Dedifferentiated amniotic fluid mesenchymal stem cell (primary cell): ENCODE data around the gene PHYHIPL.

Source experiments
- DNase-seq: peaks from one replicate; pipeline ENCODE4 v3.0.0-alpha.2; 2016; ENCODE audit errors: extremely low spot score

Gene PHYHIPL

GRCh38 chr10:59257224-59257623 is 80.8 kb downstream of the PHYHIPL start:
- DNase-seq = no peak

- no peak for DNase-seq
Observed at GRCh38 chr10:59258890-59259289, 82.4 kb downstream of the PHYHIPL start.

GRCh38 chr10:59265141-59265540 is 88.7 kb downstream of the PHYHIPL start:
- no peak for DNase-seq

GRCh38 chr10:59266321-59266720 is 89.9 kb downstream of the PHYHIPL start:
- DNase-seq = no peak

- DNase-seq = no peak
Observed at GRCh38 chr10:59268460-59268859, 92.0 kb downstream of the PHYHIPL start.

GRCh38 chr10:59269651-59270050 is 93.2 kb downstream of the PHYHIPL start:
- DNase-seq = no peak

- no peak for DNase-seq
Observed at GRCh38 chr10:59270492-59270891, 94.0 kb downstream of the PHYHIPL start.

- no peak for DNase-seq
Observed at GRCh38 chr10:59271160-59271559, 94.7 kb downstream of the PHYHIPL start.

- DNase-seq = no peak
Observed at GRCh38 chr10:59272061-59272460, 95.6 kb downstream of the PHYHIPL start.

- no peak for DNase-seq
Observed at GRCh38 chr10:59273445-59273844, 97.0 kb downstream of the PHYHIPL start.

GRCh38 chr10:59276133-59276532 is 99.7 kb downstream of the PHYHIPL start:
- no peak for DNase-seq

GRCh38 chr10:59276919-59277318 is 100.5 kb downstream of the PHYHIPL start:
- no peak for DNase-seq

- no peak for DNase-seq
Observed at GRCh38 chr10:59279476-59279875, 103.0 kb downstream of the PHYHIPL start.

GRCh38 chr10:59279991-59280505 is 103.6 kb downstream of the PHYHIPL start:
- no peak for DNase-seq

- no peak for DNase-seq
Observed at GRCh38 chr10:59281861-59282260, 105.4 kb downstream of the PHYHIPL start.

- DNase-seq = no peak
Observed at GRCh38 chr10:59283456-59284091, 107.1 kb downstream of the PHYHIPL start.

- DNase-seq = no peak
Observed at GRCh38 chr10:59284118-59284975, 107.9 kb downstream of the PHYHIPL start.

- DNase-seq = no peak
Observed at GRCh38 chr10:59285073-59285472, 108.6 kb downstream of the PHYHIPL start.

GRCh38 chr10:59285848-59286247 is 109.4 kb downstream of the PHYHIPL start:
- no peak for DNase-seq

- no peak for DNase-seq
Observed at GRCh38 chr10:59287587-59288255, 111.3 kb downstream of the PHYHIPL start.

- no peak for DNase-seq
Observed at GRCh38 chr10:59289853-59290252, 113.4 kb downstream of the PHYHIPL start.

- no peak for DNase-seq
Observed at GRCh38 chr10:59290448-59290847, 114.0 kb downstream of the PHYHIPL start.
